Liver (tissue), 10 donors: ENCODE data around the gene CEACAM16. TPM values are rescaled to one million over a fixed set of nuclear protein-coding genes. Genes with fewer than 3 reads are reported as not detected.

Experiments used
- DNase-seq: peaks from one replicate; pipeline ENCODE4 v3.0.0-alpha.2; 2017; ENCODE audit warnings: low spot score
- H3K27ac ChIP-seq, 2 donors: one replicate each; pipeline ENCODE4 v1.7.0; 2013; ENCODE audit warnings: inconsistent platforms in 2 of 2, low read length in 2 of 2, control low read depth in 1 of 2, low read depth in 1 of 2, mild to moderate bottlenecking in 1 of 2
- H3K27me3 ChIP-seq, 4 donors: one replicate each; pipeline versions ENCODE4 v1.6.1 to v1.7.0; 2013; ENCODE audit warnings: low read length in 3 of 4, inconsistent platforms in 1 of 4, mild to moderate bottlenecking in 1 of 4, moderate library complexity in 1 of 4; ENCODE audit not compliant: control insufficient read depth in 4 of 4, insufficient read depth in 4 of 4
- H3K36me3 ChIP-seq, 4 donors: one replicate each; pipeline versions ENCODE4 v1.6.1 to v1.7.0; 2013; ENCODE audit warnings: low read length in 3 of 4, mild to moderate bottlenecking in 3 of 4, low read depth in 1 of 4, moderate library complexity in 1 of 4; ENCODE audit not compliant: control insufficient read depth in 4 of 4, insufficient read depth in 3 of 4
- H3K4me1 ChIP-seq, 4 donors: one replicate each; pipeline versions ENCODE4 v1.6.1 to v1.7.0; 2013; ENCODE audit warnings: low read length in 3 of 4, mild to moderate bottlenecking in 3 of 4, moderate library complexity in 1 of 4; ENCODE audit not compliant: control insufficient read depth in 4 of 4, insufficient read depth in 4 of 4
- H3K4me3 ChIP-seq, 3 donors: one replicate each; pipeline versions ENCODE4 v1.6.1 to v1.7.0; 2013; ENCODE audit warnings: low read length in 3 of 3, control low read depth in 1 of 3, low read depth in 1 of 3, mild to moderate bottlenecking in 1 of 3
- H3K9ac ChIP-seq, 2 donors: one replicate each; pipeline ENCODE4 v1.7.0; 2013; ENCODE audit warnings: low read length in 2 of 2, mild to moderate bottlenecking in 2 of 2, moderate library complexity in 2 of 2, control low read depth in 1 of 2, low read depth in 1 of 2
- H3K9me3 ChIP-seq, 4 donors: one replicate each; pipeline versions ENCODE4 v1.6.1 to v1.7.0; 2013; ENCODE audit warnings: low read length in 3 of 4; ENCODE audit not compliant: control insufficient read depth in 4 of 4
- ATF3 ChIP-seq: IDR thresholded peaks from 2 replicates; pipeline ENCODE4 v1.6.1; 2016; ENCODE audit warnings: antibody characterized with exemption
- CTCF ChIP-seq: fragments of 150-350 bp; IDR thresholded peaks from 2 replicates; pipeline ENCODE4 v1.5.1; 2017; ENCODE audit warnings: improper control_type of control experiment, low read depth, low read length; ENCODE audit not compliant: missing input control
- EGR1 ChIP-seq, 2 donors: IDR thresholded peaks; 2 replicates each; pipeline ENCODE4 v1.6.1; 2016 to 2018; ENCODE audit warnings: antibody characterized with exemption in 2 of 2, low read depth in 2 of 2
- FOXA1 ChIP-seq: IDR thresholded peaks from 2 replicates; pipeline ENCODE4 v1.6.1; 2016; ENCODE audit warnings: antibody characterized with exemption
- FOXA2 ChIP-seq: IDR thresholded peaks from 2 replicates; pipeline ENCODE4 v1.6.1; 2016; ENCODE audit warnings: antibody characterized with exemption
- GABPA ChIP-seq, 2 donors: IDR thresholded peaks in 1 of 2; conservative IDR thresholded peaks in 1 of 2; 2 replicates each; pipeline ENCODE4 v1.6.1; 2016; ENCODE audit warnings: antibody characterized with exemption in 2 of 2, mild to moderate bottlenecking in 1 of 2, moderate library complexity in 1 of 2
- HNF4A ChIP-seq, 2 donors: conservative IDR thresholded peaks; 2 replicates each; pipeline ENCODE4 v1.6.1; 2016; ENCODE audit warnings: antibody characterized with exemption in 2 of 2, mild to moderate bottlenecking in 2 of 2
- HNF4G ChIP-seq: IDR thresholded peaks from 2 replicates; pipeline ENCODE4 v1.6.1; 2016; ENCODE audit warnings: antibody characterized with exemption
- JUND ChIP-seq, 2 donors: IDR thresholded peaks; 2 replicates each; pipeline ENCODE4 v1.6.1; 2016; ENCODE audit warnings: antibody characterized with exemption in 2 of 2
- MAX ChIP-seq: IDR thresholded peaks from 2 replicates; pipeline ENCODE4 v1.6.1; 2016; ENCODE audit warnings: antibody characterized with exemption
- NR2F2 ChIP-seq: IDR thresholded peaks from 2 replicates; pipeline ENCODE4 v1.6.1; 2016; ENCODE audit warnings: antibody characterized with exemption
- RAD21 ChIP-seq, 2 donors: IDR thresholded peaks; 2 replicates each; pipeline ENCODE4 v1.6.1; 2016; ENCODE audit warnings: antibody characterized with exemption in 2 of 2, mild to moderate bottlenecking in 2 of 2
- REST ChIP-seq: IDR thresholded peaks from 2 replicates; pipeline ENCODE4 v1.6.1; 2016; ENCODE audit warnings: antibody characterized with exemption, mild to moderate bottlenecking
- RXRA ChIP-seq, 2 donors: IDR thresholded peaks; 2 replicates each; pipeline ENCODE4 v1.6.1; 2017 to 2018; ENCODE audit warnings: antibody characterized with exemption in 2 of 2, mild to moderate bottlenecking in 1 of 2
- SP1 ChIP-seq: IDR thresholded peaks from 2 replicates; pipeline ENCODE4 v1.6.1; 2018; ENCODE audit warnings: antibody characterized with exemption, mild to moderate bottlenecking
- TAF1 ChIP-seq: conservative IDR thresholded peaks from 2 replicates; pipeline ENCODE4 v1.6.1; 2016; ENCODE audit warnings: antibody characterized with exemption, mild to moderate bottlenecking
- YY1 ChIP-seq: IDR thresholded peaks from 2 replicates; pipeline ENCODE4 v1.6.1; 2016; ENCODE audit warnings: antibody characterized with exemption, mild to moderate bottlenecking
- ZBTB33 ChIP-seq: IDR thresholded peaks from 2 replicates; pipeline ENCODE4 v1.6.1; 2016; ENCODE audit warnings: antibody characterized with exemption
- WGBS: extraction: QIAGEN DNeasy Blood & Tissue Kit; methylation state at CpG from one replicate; pipeline ENCODE4 v1.1.7; 2013; 5-methylcytosine and 5-hydroxymethylcytosine counted together
- polyA plus RNA-seq, 2 donors: library from polyadenylated mRNA; stranded (reverse) in 1 of 2; unstranded in 1 of 2; fragments of 200-250 nt in 1 of 2; fragments of >200 nt in 1 of 2; fragmentation: Nextera tagmentation in 1 of 2; extraction: Ambion mirVana in 1 of 2; gene quantifications; one replicate each; pipeline versions ENCODE4 v1.2.1 to v1.2.3, GENCODE V29; 2013 to 2015
- small RNA-seq: library from RNA; depleted of rRNA; stranded (forward); fragments of <200 nt; gene quantifications from one replicate; pipeline ENCODE3, GENCODE V24; 2014
- total RNA-seq, 2 donors: library from RNA; depleted of rRNA; stranded (reverse); fragments of >200 nt; gene quantifications; one replicate each; pipeline ENCODE4 v1.2.3, GENCODE V29; 2014
- donor health status: healthy.
- donor health status: healthy.
- donor health status: healthy.
- donor health status: healthy.
- donor health status: healthy.

The CEACAM16 gene
- total and polyA plus RNA-seq, 4 donors, result 0.09 TPM; not detected in 3

- peak overlapping the region in 1 of 2 donors; percentile 63 for H3K27ac ChIP-seq
- peaks cover 21 to 36% (median 29%) of the 10 kb centered on the region in 4 donors for H3K36me3 ChIP-seq
Measured at GRCh38 chr19:44759083-44759804, 60.3 kb downstream of the CEACAM16 start.

More at GRCh38 chr19:44759083-44759804, 60.3 kb downstream of the CEACAM16 start:
- WGBS, result 85% methylated on average over 10 of the region's 10 CpGs
- Histone ChIP-seq H3K27me3 (no peaks in the 10 kb centered on the region), H3K4me3 (no peak overlapping the region), H3K9ac (no peak overlapping the region), H3K4me1 (peaks cover 15 to 33% (median 21%) of the 10 kb centered on the region in 4 donors), H3K9me3 (no peaks in the 10 kb centered on the region)
- no peak for TF ChIP-seq GABPA (IDR thresholded peaks at IDR 0.05 in 1 of 2, conservative IDR thresholded peaks at IDR 0.05 in 1 of 2)
- no peak for TF ChIP-seq FOXA2
- no peak for TF ChIP-seq CTCF
- no peak for TF ChIP-seq ZBTB33
- no peak for TF ChIP-seq REST
- TF ChIP-seq FOXA1, result no peak
- no peak for TF ChIP-seq ATF3
- TF ChIP-seq RAD21 (IDR thresholded peaks at IDR 0.05), result no peak
- TF ChIP-seq SP1, result no peak
- no peak for TF ChIP-seq NR2F2
- TF ChIP-seq RXRA (IDR thresholded peaks at IDR 0.05), result no peak
- TF ChIP-seq HNF4G, result no peak
- TF ChIP-seq TAF1, result no peak
- no peak for TF ChIP-seq MAX
- TF ChIP-seq JUND (IDR thresholded peaks at IDR 0.05), result no peak
- TF ChIP-seq HNF4A (conservative IDR thresholded peaks at IDR 0.05), result no peak
- no peak for TF ChIP-seq EGR1 (IDR thresholded peaks at IDR 0.05; ENCODE audit: low read depth in 2 of 2)
- TF ChIP-seq YY1, result no peak
- no peak for DNase-seq

Small RNA genes lying within 50 kb of the gene (small RNA-seq; reads per million reads assigned to genes)
- not detected for gene RF00285

Other genes starting within 250 kb of the CEACAM16 start
- gene ZNF180, start 198.6 kb upstream of the CEACAM16 start, total RNA-seq, result 1 to 10 TPM; 5.5 to 7.6 TPM
- gene ZNF180, start 198.6 kb upstream of the CEACAM16 start, polyA plus RNA-seq, result 1 to 10 TPM; 2.0 to 3.1 TPM
- gene CEACAM20, start 169.5 kb upstream of the CEACAM16 start, total RNA-seq, result under 1 TPM; 0.09 to 0.25 TPM
- not detected for gene CEACAM20, start 169.5 kb upstream of the CEACAM16 start, polyA plus RNA-seq
- gene IGSF23, start 85.6 kb upstream of the CEACAM16 start, total RNA-seq, result 1 to 10 TPM in 1 of 2 donors, under 1 TPM in 1; 0.47 to 2.8 TPM
- gene IGSF23, start 85.6 kb upstream of the CEACAM16 start, polyA plus RNA-seq, result 10 to 100 TPM in 1 of 2 donors, 1 to 10 TPM in 1; 3.9 to 11.4 TPM
- gene PVR, start 55.2 kb upstream of the CEACAM16 start, total RNA-seq, result 10 to 100 TPM; 18.6 to 49.0 TPM
- gene PVR, start 55.2 kb upstream of the CEACAM16 start, polyA plus RNA-seq, result 10 to 100 TPM; 11.4 to 45.7 TPM
- 1 to 10 TPM in 1 of 2 donors, under 1 TPM in 1; 0.75 to 1.6 TPM for gene CEACAM19, start 27.7 kb upstream of the CEACAM16 start, total RNA-seq
- 1 to 10 TPM in 1 of 2 donors, under 1 TPM in 1; 0.98 to 2.6 TPM for gene CEACAM19, start 27.7 kb upstream of the CEACAM16 start, polyA plus RNA-seq
- 10 to 100 TPM in 1 of 2 donors, 1 to 10 TPM in 1; 4.5 to 29.1 TPM for gene BCL3, start 49.6 kb downstream of the CEACAM16 start, total RNA-seq
- 10 to 100 TPM; 10.3 to 63.6 TPM for gene BCL3, start 49.6 kb downstream of the CEACAM16 start, polyA plus RNA-seq
- 10 to 100 TPM in 1 of 2 donors, 1 to 10 TPM in 1; 2.1 to 14.0 TPM for gene CBLC, start 78.7 kb downstream of the CEACAM16 start, total RNA-seq
- 1 to 10 TPM; 8.0 to 9.6 TPM for gene CBLC, start 78.7 kb downstream of the CEACAM16 start, polyA plus RNA-seq
- 10 to 100 TPM; 15.1 to 87.4 TPM for gene BCAM, start 110.0 kb downstream of the CEACAM16 start, total RNA-seq
- 10 to 100 TPM; 10.5 to 23.1 TPM for gene BCAM, start 110.0 kb downstream of the CEACAM16 start, polyA plus RNA-seq
- gene NECTIN2, start 147.1 kb downstream of the CEACAM16 start, total RNA-seq, result 10 to 100 TPM; 49.4 to 54.9 TPM
- gene NECTIN2, start 147.1 kb downstream of the CEACAM16 start, polyA plus RNA-seq, result 10 to 100 TPM; 56.2 to 77.5 TPM
- gene TOMM40, start 192.1 kb downstream of the CEACAM16 start, total RNA-seq, result 10 to 100 TPM; 28.3 to 34.4 TPM
- gene TOMM40, start 192.1 kb downstream of the CEACAM16 start, polyA plus RNA-seq, result 10 to 100 TPM; 27.0 to 33.0 TPM
- 1,000 to 10,000 TPM; 1,884 to 3,491 TPM for gene APOE, start 206.6 kb downstream of the CEACAM16 start, total RNA-seq
- 1,000 to 10,000 TPM; 3,935 to 5,263 TPM for gene APOE, start 206.6 kb downstream of the CEACAM16 start, polyA plus RNA-seq
- gene APOC1, start 215.5 kb downstream of the CEACAM16 start, total RNA-seq, result 1,000 to 10,000 TPM in 1 of 2 donors, 100 to 1,000 TPM in 1; 612 to 1,996 TPM
- gene APOC1, start 215.5 kb downstream of the CEACAM16 start, polyA plus RNA-seq, result over 10,000 TPM in 1 of 2 donors, 1,000 to 10,000 TPM in 1; 3,937 to 10,095 TPM
- gene APOC4, start 243.1 kb downstream of the CEACAM16 start, total RNA-seq, result 100 to 1,000 TPM in 1 of 2 donors, 1 to 10 TPM in 1; 1.0 to 131 TPM
- 100 to 1,000 TPM; 418 to 420 TPM for gene APOC4, start 243.1 kb downstream of the CEACAM16 start, polyA plus RNA-seq
- gene APOC2, start 246.9 kb downstream of the CEACAM16 start, total RNA-seq, result 1,000 to 10,000 TPM in 1 of 2 donors, 100 to 1,000 TPM in 1; 660 to 1,200 TPM
- gene APOC2, start 246.9 kb downstream of the CEACAM16 start, polyA plus RNA-seq, result 1,000 to 10,000 TPM; 2,878 to 3,399 TPM